ENCODE results near the gene RASGEF1C. TPM values are rescaled to one million over a fixed set of nuclear protein-coding genes. Genes with fewer than 3 reads are reported as not detected.
"Not testable (repeated sequence)": the region's sequence is repeated elsewhere in the genome, so short reads cannot be mapped to it uniquely, and the experiment has no call there.

RASGEF1C gene
- total RNA-seq, 6 experiments from 2014 or later: 0.64 TPM; not detected in 5

DNA sequence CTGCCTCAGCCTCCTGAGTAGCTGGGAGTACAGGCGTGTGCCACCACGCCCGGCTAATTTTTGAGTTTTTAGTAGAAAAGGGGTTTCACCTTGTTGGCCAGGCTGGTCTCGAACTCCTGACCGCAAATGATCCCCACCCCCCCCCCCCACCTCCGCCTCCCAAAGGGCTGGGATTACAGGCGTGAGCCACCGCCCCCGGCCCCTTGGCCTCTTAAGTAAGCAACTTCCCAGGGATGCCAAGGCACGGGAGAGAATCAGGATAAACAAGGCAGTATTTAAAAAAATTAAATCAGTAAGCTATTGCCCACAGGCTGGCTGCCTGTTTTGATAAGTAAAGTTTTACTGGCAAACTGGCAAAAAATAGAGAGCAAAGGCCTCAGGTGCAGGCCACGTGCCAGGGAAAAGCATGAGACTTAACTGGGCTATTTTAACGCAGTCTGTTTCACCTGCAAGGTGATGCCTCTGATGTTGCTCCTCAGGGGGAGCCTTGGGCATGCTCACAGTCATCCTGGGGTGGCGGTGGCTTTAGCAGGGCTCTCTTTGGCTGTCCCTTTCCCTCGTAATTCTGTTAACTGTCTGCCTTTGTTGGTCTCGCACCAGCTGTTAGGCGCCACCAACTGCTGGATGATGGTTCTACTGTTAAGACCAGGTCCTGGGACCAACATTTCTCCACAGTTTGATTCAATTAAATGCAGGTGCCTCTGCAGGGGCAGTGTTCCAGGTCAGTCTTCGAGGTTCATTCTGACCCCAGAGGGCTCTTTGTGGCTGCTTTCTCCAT, 118.1 kb downstream of the RASGEF1C start:
- H3K27ac ChIP-seq: peak overlapping the region; percentile 13 to 65 (median 50)
- no peaks in the 10 kb centered on the region for H3K9me3 ChIP-seq
- no peak for TF ChIP-seq POLR2A (IDR thresholded peaks at IDR 0.05)
- TF ChIP-seq, protein P1, sequence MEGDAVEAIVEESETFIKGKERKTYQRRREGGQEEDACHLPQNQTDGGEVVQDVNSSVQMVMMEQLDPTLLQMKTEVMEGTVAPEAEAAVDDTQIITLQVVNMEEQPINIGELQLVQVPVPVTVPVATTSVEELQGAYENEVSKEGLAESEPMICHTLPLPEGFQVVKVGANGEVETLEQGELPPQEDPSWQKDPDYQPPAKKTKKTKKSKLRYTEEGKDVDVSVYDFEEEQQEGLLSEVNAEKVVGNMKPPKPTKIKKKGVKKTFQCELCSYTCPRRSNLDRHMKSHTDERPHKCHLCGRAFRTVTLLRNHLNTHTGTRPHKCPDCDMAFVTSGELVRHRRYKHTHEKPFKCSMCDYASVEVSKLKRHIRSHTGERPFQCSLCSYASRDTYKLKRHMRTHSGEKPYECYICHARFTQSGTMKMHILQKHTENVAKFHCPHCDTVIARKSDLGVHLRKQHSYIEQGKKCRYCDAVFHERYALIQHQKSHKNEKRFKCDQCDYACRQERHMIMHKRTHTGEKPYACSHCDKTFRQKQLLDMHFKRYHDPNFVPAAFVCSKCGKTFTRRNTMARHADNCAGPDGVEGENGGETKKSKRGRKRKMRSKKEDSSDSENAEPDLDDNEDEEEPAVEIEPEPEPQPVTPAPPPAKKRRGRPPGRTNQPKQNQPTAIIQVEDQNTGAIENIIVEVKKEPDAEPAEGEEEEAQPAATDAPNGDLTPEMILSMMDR (IDR thresholded peaks at IDR 0.05): peak; percentile 41 to 50 (median 44)
- peak; percentile 80 to 87 (median 83) for ATAC-seq
- H3K27me3 ChIP-seq: no peaks in the 10 kb centered on the region
- H3K4me3 ChIP-seq: peak overlapping the region; percentile 40 to 56 (median 41)
- peaks cover 0 to 11% (median 4%) of the 10 kb centered on the region in 4 donors for H3K4me1 ChIP-seq
- whole genome bisulfite sequencing (ENCODE audit: insufficient coverage, low coverage, low lambda C conversion rate, missing lambda C conversion rate): 12% methylated on average over 11 of the region's 17 CpGs
- no peaks in the 10 kb centered on the region for H3K36me3 ChIP-seq
- intact Hi-C loops (cut with DNase I): no loop called here
- DNase-seq: peak; percentile 63 to 81 (median 76)

DNA sequence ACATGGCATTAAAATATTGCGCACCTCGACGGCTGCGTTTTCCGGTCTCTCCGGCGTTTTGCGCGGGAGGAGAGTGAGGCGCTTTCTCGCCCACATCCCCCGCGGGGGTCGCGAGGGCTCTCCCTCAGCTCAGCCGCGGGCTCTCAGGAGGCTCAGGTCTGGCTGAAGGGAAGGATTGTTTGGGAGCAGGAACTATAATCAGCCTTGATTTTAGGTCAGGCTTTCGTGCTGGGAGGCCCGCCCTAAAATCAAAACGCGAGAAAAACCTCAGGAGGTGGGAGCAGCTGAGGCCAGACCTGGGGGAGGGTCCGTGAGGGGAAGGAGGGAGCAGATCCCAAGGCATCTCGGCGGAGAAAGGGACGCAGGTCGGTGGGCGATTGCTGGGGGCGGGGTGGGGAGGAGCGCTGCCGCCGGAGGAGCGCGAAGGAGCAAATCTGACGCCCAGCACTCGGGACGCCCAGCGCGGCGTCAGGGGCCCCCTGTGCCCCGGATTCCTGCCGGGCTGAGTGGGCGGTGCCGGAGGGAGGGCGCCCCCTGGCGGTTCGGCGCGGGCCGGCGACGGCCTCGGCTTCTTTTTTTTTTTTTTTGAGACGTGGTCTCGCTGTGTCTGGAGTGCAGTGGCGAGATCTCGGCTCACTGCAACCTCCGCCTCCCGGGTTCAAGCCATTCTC, 118.8 kb downstream of the RASGEF1C start:
- Histone ChIP-seq H3K9me3 (no peaks in the 10 kb centered on the region), H3K27ac (peak overlapping the region; percentile 46 to 65 (median 57)), H3K4me3 (peak overlapping the region; percentile 40 to 56 (median 41)), H3K27me3 (no peaks in the 10 kb centered on the region), H3K4me1 (peaks cover 0 to 11% (median 4%) of the 10 kb centered on the region in 4 donors), H3K36me3 (no peaks in the 10 kb centered on the region)
- intact Hi-C loops (cut with DNase I): no loop called here
- no peak for TF ChIP-seq POLR2A (IDR thresholded peaks at IDR 0.05)
- TF ChIP-seq, protein P1 (IDR thresholded peaks at IDR 0.05): peak; percentile 62 to 92 (median 89)
- ATAC-seq (peak; percentile 75 to 86 (median 80)), DNase-seq (peak; percentile 71 to 80 (median 77))
- WGBS (ENCODE audit: insufficient coverage, low coverage, low lambda C conversion rate, missing lambda C conversion rate): 12% methylated on average over 39 of the region's 58 CpGs

DNA sequence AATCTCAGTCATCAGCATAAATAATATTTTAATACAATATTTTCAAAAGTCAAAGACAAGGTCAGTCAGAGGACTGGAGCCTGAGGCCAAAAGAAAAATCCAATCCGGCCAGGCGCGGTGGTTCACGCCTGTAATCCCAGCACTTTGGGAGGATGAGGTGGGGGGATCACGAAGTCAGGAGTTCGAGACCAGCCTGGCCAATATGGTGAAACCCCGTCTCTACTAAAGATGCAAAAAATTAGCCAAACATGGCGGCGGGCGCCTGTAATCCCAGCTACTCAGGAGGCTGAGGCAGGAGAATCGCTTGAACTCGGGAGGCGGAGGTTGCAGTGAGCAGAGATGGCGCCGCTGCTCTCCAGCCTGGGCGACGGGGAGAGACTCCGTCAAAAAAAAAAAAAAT, 119.4 kb downstream of the RASGEF1C start:
- ATAC-seq, H3K27me3 ChIP-seq, H3K36me3 ChIP-seq, DNase-seq, H3K9me3 ChIP-seq: not testable (repeated sequence)
- intact Hi-C loops (cut with DNase I): loop anchor here in 1 of 2 donors (10.0 kb wide), 1 partner anchor 115 kb away; no protein-coding TSS in a partner anchor
- H3K4me3 ChIP-seq: peak overlapping the region in 1 of 3 donors; percentile 56
- H3K4me1 ChIP-seq: peaks cover 0 to 11% (median 4%) of the 10 kb centered on the region in 4 donors
- H3K27ac ChIP-seq: peak overlapping the region in 1 of 3 donors; percentile 46
- WGBS (ENCODE audit: insufficient coverage, low coverage, low lambda C conversion rate, missing lambda C conversion rate): 90% methylated on average over 15 of the region's 18 CpGs

DNA sequence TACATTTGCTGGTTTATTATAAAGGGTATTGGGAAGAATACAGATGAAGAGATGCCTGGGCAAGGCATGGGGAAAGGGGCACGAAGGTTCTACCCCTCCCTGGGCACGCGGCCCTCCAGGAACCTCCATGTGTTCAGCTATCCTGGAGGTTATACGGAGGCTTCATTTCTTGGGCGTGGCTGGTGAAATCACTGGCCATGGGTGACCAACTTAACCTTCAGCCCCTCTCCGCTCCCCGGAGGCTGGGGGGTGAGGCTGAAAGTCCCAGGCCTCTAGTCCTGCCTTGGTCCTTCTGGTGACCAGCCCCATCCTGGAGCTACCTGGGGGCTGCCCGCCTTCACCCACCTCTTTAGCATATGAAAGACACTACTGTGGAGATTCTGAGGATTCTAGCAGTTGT, 120.5 kb downstream of the RASGEF1C start:
- no peak overlapping the region for H3K27ac ChIP-seq
- H3K4me1 ChIP-seq: peaks cover 0 to 11% (median 4%) of the 10 kb centered on the region in 4 donors
- no peaks in the 10 kb centered on the region for H3K27me3 ChIP-seq
- no peaks in the 10 kb centered on the region for H3K9me3 ChIP-seq
- H3K36me3 ChIP-seq: no peaks in the 10 kb centered on the region
- 100% methylated on average over 1 of the region's 8 CpGs for WGBS (ENCODE audit: insufficient coverage, low coverage, low lambda C conversion rate, missing lambda C conversion rate)
- no peak overlapping the region for H3K4me3 ChIP-seq
- ATAC-seq: no peak
- intact Hi-C loops (cut with DNase I): loop anchor here in 1 of 2 donors (10.0 kb wide), 1 partner anchor 114 kb away; no protein-coding TSS in a partner anchor
- no peak for DNase-seq
- TF ChIP-seq, protein P1 (IDR thresholded peaks at IDR 0.05): no peak
